BLaER1 (cell line): ENCODE data around the gene FAM161A.
"Not testable (repeated sequence)": the region's sequence is repeated elsewhere in the genome, so short reads cannot be mapped to it uniquely, and the experiment has no call there.

Source experiments
- H3K27ac ChIP-seq: shearing (Covaris generic); formaldehyde crosslinking; 2 replicates; pipeline ENCODE4 v1.8.1; 2022
- H3K27me3 ChIP-seq: shearing (Covaris generic); formaldehyde crosslinking; 2 replicates; pipeline ENCODE4 v1.8.1; 2022
- H3K36me3 ChIP-seq: shearing (Covaris generic); formaldehyde crosslinking; 2 replicates; pipeline ENCODE4 v1.8.1; 2022
- H3K4me1 ChIP-seq: shearing (Covaris generic); formaldehyde crosslinking; 2 replicates; pipeline ENCODE4 v1.8.1; 2022
- H3K4me2 ChIP-seq: shearing (Covaris generic); formaldehyde crosslinking; 2 replicates; pipeline ENCODE4 v1.8.1; 2022
- H3K4me3 ChIP-seq: shearing (Covaris generic); formaldehyde crosslinking; 2 replicates; pipeline ENCODE4 v1.8.1; 2022
- H3K9ac ChIP-seq: shearing (Covaris generic); formaldehyde crosslinking; 2 replicates; pipeline ENCODE4 v1.8.1; 2022
- H3K9me3 ChIP-seq: shearing (Covaris generic); formaldehyde crosslinking; 2 replicates; pipeline ENCODE4 v1.8.1; 2022
- H4K20me1 ChIP-seq: shearing (Covaris generic); formaldehyde crosslinking; 2 replicates; pipeline ENCODE4 v1.8.1; 2022
- Cebpa-rat ChIP-seq: shearing (Covaris generic); IDR thresholded peaks from 2 replicates; pipeline ENCODE4 v1.8.1; 2022

Gene FAM161A

GRCh38 chr2:61853847-61854563 is at the start of gene FAM161A:
Gene FAM161A, minus strand, starts transcription at chr2:61854060. Its CDS starts 19 bp downstream, at chr2:61854041.
- H3K9ac ChIP-seq, result peak within 1 kb of the TSS; percentile 75
- no peak for TF ChIP-seq Cebpa-rat
- no peaks in the 10 kb centered on the region for H3K27me3 ChIP-seq
- H4K20me1 ChIP-seq, result no peaks in the 10 kb centered on the region
- no peaks in the 10 kb centered on the region for H3K36me3 ChIP-seq
- peak within 1 kb of the TSS; percentile 83 for H3K4me3 ChIP-seq
- peak within 1 kb of the TSS; percentile 92 for H3K4me2 ChIP-seq
- peak within 1 kb of the TSS; percentile 16; the same call in 1 of the 2 replicates for H3K27ac ChIP-seq
- no peaks in the 10 kb centered on the region for H3K9me3 ChIP-seq
- H3K4me1 ChIP-seq, result peaks cover 15% of the 10 kb centered on the region

- TF ChIP-seq Cebpa-rat, result no peak
Measured at GRCh38 chr2:61900281-61900680, 46.4 kb upstream of the FAM161A start.

GRCh38 chr2:61898810-61899209 is 45.0 kb upstream of the FAM161A start:
- Histone ChIP-seq H3K9ac (no peak overlapping the region), H3K4me3 (no peak overlapping the region)

More at GRCh38 chr2:61900281-61900680, 46.4 kb upstream of the FAM161A start:
- Histone ChIP-seq H3K9ac (no peak overlapping the region), H3K4me3 (no peak overlapping the region), H3K4me1 (peaks cover 6% of the 10 kb centered on the region; the same call in 1 of the 2 replicates), H3K4me2 (no peak overlapping the region), H3K36me3 (no peaks in the 10 kb centered on the region), H3K27ac (no peak overlapping the region), H3K9me3 (no peaks in the 10 kb centered on the region), H4K20me1 (no peaks in the 10 kb centered on the region), H3K27me3 (no peaks in the 10 kb centered on the region)

GRCh38 chr2:61888267-61889055 is 34.6 kb upstream of the FAM161A start, which contains the start of gene CCT4:
Gene CCT4, minus strand, starts transcription at chr2:61888656. Its CDS starts 149 bp downstream, at chr2:61888507.
- H3K36me3 ChIP-seq, result peaks cover 38% of the 10 kb centered on the region

More at GRCh38 chr2:61898810-61899209, 45.0 kb upstream of the FAM161A start:
- Histone ChIP-seq H3K4me2 (no peak overlapping the region), H4K20me1 (no peaks in the 10 kb centered on the region), H3K36me3 (no peaks in the 10 kb centered on the region), H3K27ac (no peak overlapping the region), H3K27me3 (no peaks in the 10 kb centered on the region), H3K4me1 (no peaks in the 10 kb centered on the region), H3K9me3 (no peaks in the 10 kb centered on the region)
- no peak for TF ChIP-seq Cebpa-rat

GRCh38 chr2:61887717-61888266 is 33.9 kb upstream of the FAM161A start:
- peaks cover 44% of the 10 kb centered on the region for H3K36me3 ChIP-seq
- no peaks in the 10 kb centered on the region for H3K27me3 ChIP-seq
- H3K9ac ChIP-seq, result peak overlapping the region; percentile 97
- H3K4me3 ChIP-seq, result peak overlapping the region; percentile 88
- H3K4me2 ChIP-seq, result peak overlapping the region; percentile 90
- peak overlapping the region; percentile 90 for H3K27ac ChIP-seq
- TF ChIP-seq Cebpa-rat, result no peak
- H3K9me3 ChIP-seq, result no peaks in the 10 kb centered on the region
- H3K4me1 ChIP-seq, result peaks cover 24% of the 10 kb centered on the region
- peaks cover 54% of the 10 kb centered on the region for H4K20me1 ChIP-seq

More at GRCh38 chr2:61888267-61889055, 34.6 kb upstream of the FAM161A start, which contains the start of gene CCT4:
- Histone ChIP-seq H3K27me3 (no peaks in the 10 kb centered on the region), H3K4me1 (peaks cover 24% of the 10 kb centered on the region), H3K27ac (peak within 1 kb of the TSS; percentile 90), H3K4me2 (peak within 1 kb of the TSS; percentile 90), H4K20me1 (peaks cover 48% of the 10 kb centered on the region), H3K9me3 (no peaks in the 10 kb centered on the region), H3K4me3 (peak within 1 kb of the TSS; percentile 88), H3K9ac (peak within 1 kb of the TSS; percentile 97)
- no peak for TF ChIP-seq Cebpa-rat

GRCh38 chr2:61885896-61886603 is 32.2 kb upstream of the FAM161A start:
- Histone ChIP-seq H3K27ac (no peak overlapping the region), H3K4me2 (peak overlapping the region; percentile 90), H3K36me3 (peaks cover 59% of the 10 kb centered on the region), H3K9ac (peak overlapping the region; percentile 97; the same call in 1 of the 2 replicates), H4K20me1 (peaks cover 58% of the 10 kb centered on the region), H3K4me1 (peaks cover 24% of the 10 kb centered on the region), H3K4me3 (no peak overlapping the region), H3K9me3 (no peaks in the 10 kb centered on the region), H3K27me3 (no peaks in the 10 kb centered on the region)
- TF ChIP-seq Cebpa-rat, result no peak

GRCh38 chr2:61882850-61883249 is 29.0 kb upstream of the FAM161A start:
- no peaks in the 10 kb centered on the region for H3K27me3 ChIP-seq
- H3K4me1 ChIP-seq, result peaks cover 16% of the 10 kb centered on the region
- H3K4me3 ChIP-seq, result no peak overlapping the region
- H3K4me2 ChIP-seq, result no peak overlapping the region
- H3K27ac ChIP-seq, result no peak overlapping the region
- no peak for TF ChIP-seq Cebpa-rat
- no peaks in the 10 kb centered on the region for H3K9me3 ChIP-seq
- peaks cover 85% of the 10 kb centered on the region for H4K20me1 ChIP-seq
- no peak overlapping the region for H3K9ac ChIP-seq
- peaks cover 91% of the 10 kb centered on the region for H3K36me3 ChIP-seq

GRCh38 chr2:61879351-61879750 is 25.5 kb upstream of the FAM161A start:
- not testable (repeated sequence) for H3K27ac ChIP-seq, H3K9ac ChIP-seq, H3K4me3 ChIP-seq, H3K4me1 ChIP-seq, H3K9me3 ChIP-seq, H3K27me3 ChIP-seq, H3K4me2 ChIP-seq
- Histone ChIP-seq H4K20me1 (peaks cover 73% of the 10 kb centered on the region), H3K36me3 (peaks cover 97% of the 10 kb centered on the region)

GRCh38 chr2:61878761-61879160 is 24.9 kb upstream of the FAM161A start:
- Histone ChIP-seq H4K20me1 (peaks cover 67% of the 10 kb centered on the region), H3K27ac (no peak overlapping the region), H3K27me3 (no peaks in the 10 kb centered on the region), H3K4me1 (no peaks in the 10 kb centered on the region), H3K36me3 (peaks cover 97% of the 10 kb centered on the region), H3K4me3 (no peak overlapping the region), H3K9me3 (no peaks in the 10 kb centered on the region), H3K4me2 (no peak overlapping the region), H3K9ac (no peak overlapping the region)
- TF ChIP-seq Cebpa-rat, result no peak
